ENCODE data around the gene RETREG3.
A peak's percentile ranks its signal among the peaks of the same experiment; 100 is the strongest.
"Not testable (repeated sequence)": the region's sequence is repeated elsewhere in the genome, so short reads cannot be mapped to it uniquely, and the experiment has no call there.

Gene RETREG3

DNA sequence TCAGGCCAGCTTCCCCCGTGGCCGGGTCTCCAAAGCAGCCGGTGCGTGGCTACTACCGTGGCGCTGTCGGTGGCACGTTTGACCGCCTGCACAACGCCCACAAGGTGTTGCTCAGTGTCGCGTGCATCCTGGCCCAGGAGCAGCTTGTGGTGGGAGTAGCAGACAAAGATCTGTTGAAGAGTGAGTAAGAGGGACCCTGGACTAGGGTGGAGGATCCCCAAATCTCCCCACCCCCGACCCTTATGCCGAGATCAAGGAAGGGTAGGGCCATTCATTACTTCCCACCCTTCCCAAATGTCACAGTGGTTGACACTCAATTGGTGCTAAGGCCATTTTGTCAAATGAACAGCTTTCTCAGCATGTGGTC lies 46.0 kb downstream of the RETREG3 start:
- DNase-seq (ENCODE audit: low read depth), result no peak
- TF ChIP-seq, protein P1, sequence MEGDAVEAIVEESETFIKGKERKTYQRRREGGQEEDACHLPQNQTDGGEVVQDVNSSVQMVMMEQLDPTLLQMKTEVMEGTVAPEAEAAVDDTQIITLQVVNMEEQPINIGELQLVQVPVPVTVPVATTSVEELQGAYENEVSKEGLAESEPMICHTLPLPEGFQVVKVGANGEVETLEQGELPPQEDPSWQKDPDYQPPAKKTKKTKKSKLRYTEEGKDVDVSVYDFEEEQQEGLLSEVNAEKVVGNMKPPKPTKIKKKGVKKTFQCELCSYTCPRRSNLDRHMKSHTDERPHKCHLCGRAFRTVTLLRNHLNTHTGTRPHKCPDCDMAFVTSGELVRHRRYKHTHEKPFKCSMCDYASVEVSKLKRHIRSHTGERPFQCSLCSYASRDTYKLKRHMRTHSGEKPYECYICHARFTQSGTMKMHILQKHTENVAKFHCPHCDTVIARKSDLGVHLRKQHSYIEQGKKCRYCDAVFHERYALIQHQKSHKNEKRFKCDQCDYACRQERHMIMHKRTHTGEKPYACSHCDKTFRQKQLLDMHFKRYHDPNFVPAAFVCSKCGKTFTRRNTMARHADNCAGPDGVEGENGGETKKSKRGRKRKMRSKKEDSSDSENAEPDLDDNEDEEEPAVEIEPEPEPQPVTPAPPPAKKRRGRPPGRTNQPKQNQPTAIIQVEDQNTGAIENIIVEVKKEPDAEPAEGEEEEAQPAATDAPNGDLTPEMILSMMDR (IDR thresholded peaks at IDR 0.05; ENCODE audit: low read depth, low read length, missing control alignments), result no peak
- H3K4me3 ChIP-seq (ENCODE audit: low read depth, low read length), result peak overlapping the region; percentile 94

DNA sequence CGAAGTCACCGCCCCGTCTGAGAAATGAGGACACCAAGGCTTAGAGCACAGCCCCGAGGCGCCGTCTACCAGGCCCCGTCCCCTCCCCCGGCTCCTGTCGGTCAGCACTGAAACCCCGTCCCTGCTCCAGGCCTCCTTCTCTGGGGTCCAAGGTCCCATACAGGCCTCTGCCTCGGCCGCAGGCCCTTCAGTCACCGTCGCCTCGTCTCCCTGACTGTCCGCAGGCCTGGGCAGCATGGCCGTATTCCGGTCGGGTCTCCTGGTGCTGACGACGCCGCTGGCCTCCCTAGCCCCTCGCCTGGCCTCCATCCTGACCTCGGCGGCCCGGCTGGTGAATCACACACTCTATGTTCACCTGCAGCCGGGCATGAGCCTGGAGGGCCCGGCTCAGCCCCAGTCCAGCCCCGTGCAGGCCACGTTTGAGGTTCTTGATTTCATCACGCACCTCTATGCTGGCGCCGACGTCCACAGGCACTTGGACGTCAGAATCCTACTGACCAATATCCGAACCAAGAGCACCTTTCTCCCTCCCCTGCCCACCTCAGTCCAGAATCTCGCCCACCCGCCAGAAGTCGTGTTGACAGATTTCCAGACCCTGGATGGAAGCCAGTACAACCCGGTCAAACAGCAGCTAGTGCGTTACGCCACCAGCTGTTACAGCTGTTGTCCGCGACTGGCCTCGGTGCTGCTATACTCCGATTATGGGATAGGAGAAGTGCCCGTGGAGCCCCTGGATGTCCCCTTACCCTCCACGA lies 46.6 kb downstream of the RETREG3 start:
- TF ChIP-seq, protein P1 (IDR thresholded peaks at IDR 0.05; ENCODE audit: low read depth, low read length, missing control alignments), result no peak
- no peak for DNase-seq (ENCODE audit: low read depth)
- peak overlapping the region; percentile 94 for H3K4me3 ChIP-seq (ENCODE audit: low read depth, low read length)

DNA sequence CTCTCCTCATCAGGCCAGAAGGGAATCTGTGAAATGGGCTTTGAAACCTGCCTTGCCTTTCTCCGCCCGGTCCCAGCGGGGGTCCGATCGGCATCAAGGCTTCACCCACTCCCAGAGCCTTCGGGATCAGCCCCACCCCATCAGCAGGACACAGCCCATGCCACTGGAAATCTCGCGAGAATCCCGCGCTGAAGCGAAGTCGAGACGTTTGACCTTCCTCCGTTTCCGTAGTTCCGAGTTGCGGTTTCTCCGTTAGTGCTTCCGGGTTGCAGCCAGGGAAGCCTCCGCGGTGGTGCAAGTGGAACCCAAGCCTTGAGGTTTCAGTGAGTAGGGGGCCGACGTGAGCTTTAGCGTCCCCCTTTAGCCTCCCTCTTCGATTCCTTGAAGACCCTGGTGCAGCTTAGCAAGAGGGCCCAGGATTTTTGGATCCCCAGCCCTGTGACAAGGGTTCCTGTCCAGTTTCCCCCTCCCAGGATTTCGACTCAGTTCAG lies 47.2 kb downstream of the RETREG3 start, which contains the start of gene COASY:
Gene COASY, plus strand, starts transcription at position 252 of the 491 bp plus-strand sequence. CDS start 475 bp downstream, outside the sequence.
- TF ChIP-seq, protein P1 (IDR thresholded peaks at IDR 0.05; ENCODE audit: low read depth, low read length, missing control alignments), result no peak
- peak within 1 kb of the TSS; percentile 94 for H3K4me3 ChIP-seq (ENCODE audit: low read depth, low read length)
- DNase-seq (ENCODE audit: low read depth), result peak; percentile 95

DNA sequence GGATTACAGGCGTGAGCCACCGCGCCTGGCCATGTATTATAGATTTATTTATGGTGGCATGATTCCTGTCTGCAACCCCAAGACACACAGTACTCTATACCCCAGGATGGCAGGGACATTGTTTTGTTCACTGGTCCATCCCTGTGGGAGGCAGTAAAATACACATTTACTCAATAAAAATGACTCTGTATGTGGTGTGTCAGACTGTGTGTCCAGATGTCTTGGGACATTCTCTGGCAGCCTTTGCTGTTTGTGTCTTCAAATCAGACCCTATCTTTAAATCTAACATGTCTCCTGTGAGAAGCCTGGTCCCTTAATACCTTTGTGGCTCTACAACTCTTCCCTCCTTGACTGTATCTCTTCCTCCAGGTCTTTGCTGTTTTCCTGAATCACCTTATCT lies 48.9 kb downstream of the RETREG3 start:
- DNase-seq (ENCODE audit: low read depth), result no peak
- TF ChIP-seq, protein P1 (IDR thresholded peaks at IDR 0.05; ENCODE audit: low read depth, low read length, missing control alignments), result no peak
- H3K4me3 ChIP-seq (ENCODE audit: low read depth, low read length), result no peak overlapping the region

DNA sequence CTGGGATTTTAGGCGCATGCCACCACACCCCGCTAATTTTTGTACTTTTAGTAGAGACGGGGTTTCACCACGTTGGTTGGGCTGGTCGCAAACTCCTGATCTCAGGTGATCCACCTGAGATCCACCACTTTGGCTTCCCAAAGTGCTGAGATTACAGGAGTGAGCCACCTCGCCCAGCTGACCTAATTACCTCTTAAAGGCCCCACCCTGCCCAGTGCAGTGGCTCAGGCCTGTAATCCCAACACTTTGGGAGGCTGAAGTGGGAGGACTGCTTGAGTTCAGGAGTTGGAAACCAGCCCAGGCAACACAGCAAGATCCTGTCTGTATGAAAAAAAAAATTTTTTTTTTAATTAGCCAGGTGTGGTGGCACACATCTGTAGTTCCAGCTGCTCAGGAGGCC lies 50.1 kb downstream of the RETREG3 start:
- DNase-seq (ENCODE audit: low read depth), result no peak
- H3K4me3 ChIP-seq (ENCODE audit: low read depth, low read length), result no peak overlapping the region
- TF ChIP-seq, protein P1 (IDR thresholded peaks at IDR 0.05; ENCODE audit: low read depth, low read length, missing control alignments), result no peak

DNA sequence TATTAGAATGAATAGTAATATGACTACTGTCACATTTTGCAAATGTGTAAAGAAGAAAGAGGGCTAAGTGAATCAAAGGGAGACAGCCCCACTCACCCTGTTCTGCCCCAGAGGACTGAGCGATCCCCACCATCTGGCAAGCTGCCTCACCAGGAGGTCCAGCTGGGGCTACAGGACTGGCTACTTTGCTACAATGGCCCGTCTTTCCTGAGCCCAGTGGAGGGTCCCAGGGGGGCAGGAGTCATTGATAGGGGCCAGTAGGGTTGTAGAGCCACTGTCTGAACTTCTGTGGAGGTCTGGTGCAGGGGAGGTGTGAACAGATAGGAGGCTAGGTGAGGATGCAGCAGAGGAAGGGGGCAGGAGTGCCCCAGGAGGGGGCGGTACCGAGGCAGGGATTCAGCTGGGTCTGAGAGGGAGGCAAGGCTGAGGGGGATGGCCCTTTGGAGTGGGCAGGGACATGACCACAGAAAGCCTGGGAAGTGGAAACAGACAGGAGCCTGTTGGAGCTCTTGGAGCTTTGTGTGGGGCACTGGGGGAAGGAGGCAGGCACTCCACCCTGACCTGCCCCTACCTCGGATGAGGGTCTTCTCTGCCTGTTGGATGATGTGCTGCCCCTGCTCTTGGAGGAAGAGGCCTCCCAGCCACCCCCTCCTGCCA lies 53.1 kb downstream of the RETREG3 start:
- DNase-seq (ENCODE audit: low read depth); H3K4me3 ChIP-seq (ENCODE audit: low read depth, low read length): not testable (repeated sequence)
- TF ChIP-seq, protein P1 (IDR thresholded peaks at IDR 0.05; ENCODE audit: low read depth, low read length, missing control alignments), result peak; percentile 27
